Upper lobe of left lung (tissue), 4 donors: ENCODE measurements around the gene PADI6.

Experiments
- CTCF ChIP-seq, 6 experiments: fragments of 450-650 bp in 4 of 6; fragments of 200-600 bp in 2 of 6; sonication (generic) in 2 of 6; IDR thresholded peaks; one replicate each; pipeline ENCODE4 v1.5.1; 2016 to 2019; ENCODE audit warnings: antibody characterized with exemption in 6 of 6
- POLR2A ChIP-seq, 4 donors: fragments of 450-650 bp; IDR thresholded peaks; one replicate each; pipeline ENCODE4 v1.5.1; 2016 to 2017; ENCODE audit warnings: antibody characterized with exemption in 4 of 4, mild to moderate bottlenecking in 2 of 4
- POLR2AphosphoS5 ChIP-seq, 2 donors: sonication (generic); formaldehyde crosslinking; IDR thresholded peaks; one replicate each; pipeline ENCODE4 v1.5.1; 2017; ENCODE audit warnings: antibody characterized with exemption in 2 of 2

GRCh38 chr1:17439250-17440073 lies 67.5 kb downstream of the PADI6 start, which contains the start of gene RCC2:
- peak in 4 of 6 experiments; percentile 7 to 43 (median 28) for TF ChIP-seq CTCF (IDR thresholded peaks at IDR 0.05)
- TF ChIP-seq POLR2AphosphoS5 (IDR thresholded peaks at IDR 0.05) = no peak
- TF ChIP-seq POLR2A (IDR thresholded peaks at IDR 0.05) = no peak
